ENCODE results near the gene LIMS1.

LIMS1 gene

DNA sequence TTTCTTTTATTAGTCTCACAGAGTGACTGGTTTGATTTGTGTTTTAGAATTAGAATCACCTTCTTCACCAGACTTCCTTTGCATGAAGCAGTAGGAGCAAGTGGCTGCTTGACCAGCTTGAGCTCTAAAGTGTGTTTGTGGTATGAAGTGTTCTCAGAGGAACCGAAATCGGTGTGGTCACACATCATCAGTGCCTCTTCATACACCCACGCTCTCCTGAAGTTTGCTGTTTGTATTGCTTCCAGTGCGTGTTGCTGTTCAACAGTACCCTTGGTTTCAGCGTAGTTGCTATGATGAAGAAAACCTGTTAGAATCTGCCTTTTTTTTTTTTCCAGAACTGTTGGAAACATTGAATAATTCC, 77.9 kb downstream of the LIMS1 start:
- DNase-seq (ENCODE audit: extremely low spot score, insufficient read length, low read depth) (peak; percentile 67), FAIRE-seq (peak; percentile 98)

DNA sequence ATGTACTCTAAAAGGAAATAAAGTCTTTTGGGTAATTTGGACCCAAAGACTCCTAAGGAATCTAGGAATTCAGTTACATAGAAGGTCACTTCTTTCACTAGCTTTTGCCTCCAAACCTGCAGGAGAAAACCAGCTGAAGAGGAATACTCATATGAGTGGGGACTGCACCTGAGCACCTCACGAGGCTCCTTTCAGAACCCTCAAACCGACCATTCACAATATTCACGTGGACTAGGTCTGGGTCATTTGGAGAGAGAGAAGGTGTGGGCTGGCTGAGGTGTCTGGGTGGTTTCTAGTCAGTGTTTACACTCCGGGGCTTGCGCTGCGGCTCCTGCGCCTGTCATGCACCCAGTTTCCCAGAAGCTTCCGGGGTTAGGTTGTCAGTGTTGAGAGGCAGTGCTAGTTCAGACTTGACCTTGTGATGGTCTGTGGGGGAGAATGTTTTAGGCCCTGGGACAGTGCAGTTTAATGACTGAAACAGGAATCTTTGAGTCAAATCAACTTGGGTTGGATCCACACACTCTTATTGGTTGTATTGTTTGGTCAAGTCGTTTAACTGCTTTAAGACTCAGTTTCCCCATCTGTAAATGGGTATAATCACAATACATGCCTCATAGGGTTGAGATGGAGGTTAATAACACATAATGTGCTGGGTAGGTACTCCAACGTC, 78.4 kb downstream of the LIMS1 start:
- no peak for FAIRE-seq
- DNase-seq (ENCODE audit: extremely low spot score, insufficient read length, low read depth): peak; percentile 57

DNA sequence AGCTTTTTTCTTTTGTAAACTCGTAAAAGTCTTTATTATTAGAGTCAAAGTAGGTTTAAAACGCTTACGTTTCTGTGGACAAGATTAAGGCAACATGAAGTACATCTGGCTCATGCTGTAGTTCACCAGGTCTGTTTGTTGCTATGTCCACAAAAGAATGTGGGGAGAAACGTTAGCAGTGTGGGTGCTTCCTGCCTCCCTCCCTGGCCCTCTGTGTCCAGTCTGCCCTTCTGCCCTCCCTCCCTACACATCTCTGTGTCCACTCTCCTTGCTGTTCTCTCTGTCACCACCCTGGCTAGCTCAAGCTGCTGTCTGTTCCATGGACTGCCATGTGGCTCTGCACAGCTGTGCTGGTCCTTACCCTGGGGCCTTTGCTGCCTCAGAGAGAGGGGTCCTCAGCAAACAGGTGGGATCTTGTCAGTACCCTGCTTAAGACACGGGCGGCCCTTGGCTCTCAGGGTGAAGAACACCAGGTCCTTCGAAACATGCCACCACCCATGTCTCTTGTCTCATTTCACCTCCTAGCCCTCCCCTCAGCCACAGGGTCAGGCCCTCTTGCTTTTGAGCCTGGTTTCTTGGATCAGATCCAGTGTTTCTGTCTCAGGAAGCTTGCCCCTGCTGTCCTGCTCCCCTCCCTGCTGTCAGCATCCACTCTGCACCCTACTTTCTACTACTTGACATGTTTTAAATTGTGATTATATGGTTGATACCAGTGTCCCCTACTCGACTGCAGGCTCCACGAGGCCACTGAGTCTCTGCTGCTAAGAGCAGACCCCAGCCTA, 79.2 kb downstream of the LIMS1 start:
- FAIRE-seq (no peak), DNase-seq (ENCODE audit: extremely low spot score, insufficient read length, low read depth) (no peak)

DNA sequence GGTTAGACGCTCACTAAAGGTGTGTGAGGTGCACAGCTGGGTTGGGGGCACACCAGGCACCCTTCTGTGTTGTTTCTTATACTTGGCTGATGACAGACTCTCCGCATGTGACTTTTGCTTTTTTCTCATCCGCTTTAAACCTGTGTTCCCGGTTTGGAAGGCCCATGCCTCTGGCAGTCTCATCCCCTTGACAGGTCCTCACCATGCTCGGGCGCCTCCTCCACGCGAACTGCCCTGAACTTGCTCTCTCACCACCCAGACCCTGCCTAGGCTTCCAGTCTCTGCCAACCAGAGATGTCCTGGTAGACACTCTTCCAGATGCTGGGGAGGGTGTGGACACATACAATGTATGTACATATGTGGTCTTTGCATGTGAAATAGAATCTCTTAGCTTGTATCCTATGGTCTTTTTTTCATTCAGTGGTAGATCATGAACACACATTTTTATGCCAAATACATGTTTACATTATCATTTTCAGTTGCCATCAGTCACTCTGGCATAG, 79.8 kb downstream of the LIMS1 start:
- DNase-seq (ENCODE audit: extremely low spot score, insufficient read length, low read depth): no peak
- no peak for FAIRE-seq

DNA sequence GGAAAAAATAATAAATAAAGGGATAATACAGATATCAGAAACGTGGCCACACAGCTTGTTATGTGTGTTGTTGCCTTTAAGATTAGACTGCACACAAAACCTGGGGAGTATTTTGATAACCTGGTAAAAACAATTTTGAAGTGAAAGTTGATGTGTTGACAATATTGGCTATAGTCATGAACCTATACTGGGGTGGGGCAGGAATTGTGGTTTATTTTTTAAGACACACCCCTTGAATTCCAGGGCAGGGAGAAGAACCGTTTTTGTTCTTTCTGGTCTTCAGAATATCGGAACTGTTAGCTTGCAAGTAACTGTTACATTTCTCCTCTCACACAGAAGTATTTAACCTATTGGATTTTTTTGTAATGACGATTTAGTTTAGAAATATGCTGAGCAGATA, 80.4 kb downstream of the LIMS1 start:
- no peak for DNase-seq (ENCODE audit: extremely low spot score, insufficient read length, low read depth)
- FAIRE-seq: no peak

DNA sequence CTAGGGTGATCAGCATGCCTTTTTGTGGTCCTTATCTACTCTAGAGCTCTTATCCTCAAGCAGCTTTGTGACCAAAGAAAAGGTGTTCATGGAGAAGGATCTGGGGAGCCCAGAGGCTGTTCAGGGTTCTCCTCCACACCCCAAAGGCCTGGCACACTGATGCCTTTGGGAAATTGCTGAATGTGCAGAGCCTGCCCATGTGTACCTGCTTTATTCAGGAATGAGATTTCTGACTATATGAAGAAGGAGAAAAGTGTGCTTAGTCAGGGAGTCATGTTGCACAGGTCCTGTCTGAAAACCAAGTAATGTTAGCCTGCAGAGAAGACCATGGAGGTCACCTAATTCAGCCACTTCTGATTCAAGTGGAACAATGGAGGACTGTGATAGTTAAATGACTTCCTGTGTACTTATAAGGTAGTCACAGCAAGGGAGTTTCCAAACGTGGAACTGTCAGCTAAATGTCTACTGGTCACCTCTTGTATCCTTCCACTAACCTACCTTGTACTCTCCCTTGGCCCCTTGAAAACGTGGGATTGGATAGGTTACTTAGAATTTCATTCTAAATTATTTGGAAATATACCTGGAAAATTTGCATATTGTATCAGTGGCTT, 81.3 kb downstream of the LIMS1 start:
- FAIRE-seq: no peak
- DNase-seq (ENCODE audit: extremely low spot score, insufficient read length, low read depth): no peak

DNA sequence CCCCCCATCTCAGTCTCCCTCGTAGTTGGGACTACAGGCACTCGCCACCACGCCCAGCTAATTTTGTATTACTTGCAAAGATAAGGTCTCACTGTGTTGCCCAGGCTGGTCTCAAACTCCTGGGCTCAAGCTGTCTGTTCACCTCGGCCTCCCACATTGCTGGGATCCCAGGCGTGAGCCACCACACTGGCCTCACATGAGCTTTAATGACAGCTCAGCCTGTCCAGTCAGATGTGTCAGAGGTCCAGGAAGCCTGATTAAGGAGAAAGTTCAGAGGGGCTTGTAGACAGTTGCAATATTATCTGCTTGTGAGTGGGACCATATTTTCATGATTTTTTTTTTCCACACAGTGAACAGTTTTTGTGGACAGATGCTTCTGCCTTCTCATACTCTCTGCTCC, 82.0 kb downstream of the LIMS1 start:
- no peak for DNase-seq (ENCODE audit: extremely low spot score, insufficient read length, low read depth)
- no peak for FAIRE-seq

DNA sequence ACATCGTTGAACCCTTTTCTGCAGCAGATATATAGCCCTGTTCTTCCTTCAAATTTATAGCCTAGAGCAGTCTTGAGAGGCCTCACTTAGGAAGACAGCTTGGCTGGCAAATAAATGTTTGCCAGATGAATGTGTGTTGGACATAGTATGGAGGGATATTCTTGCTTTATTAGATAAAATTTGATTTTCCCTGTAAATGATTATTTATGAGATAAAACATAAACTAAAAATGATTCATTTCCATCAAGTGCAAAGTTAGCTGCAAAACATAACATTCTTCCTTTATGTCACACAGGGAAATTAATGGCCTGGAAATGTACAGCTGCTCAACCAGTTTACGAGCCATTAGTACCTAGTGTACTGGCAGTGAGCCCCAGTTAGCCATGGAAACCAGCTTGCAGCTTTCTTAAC, 82.5 kb downstream of the LIMS1 start:
- FAIRE-seq: no peak
- no peak for DNase-seq (ENCODE audit: extremely low spot score, insufficient read length, low read depth)

DNA sequence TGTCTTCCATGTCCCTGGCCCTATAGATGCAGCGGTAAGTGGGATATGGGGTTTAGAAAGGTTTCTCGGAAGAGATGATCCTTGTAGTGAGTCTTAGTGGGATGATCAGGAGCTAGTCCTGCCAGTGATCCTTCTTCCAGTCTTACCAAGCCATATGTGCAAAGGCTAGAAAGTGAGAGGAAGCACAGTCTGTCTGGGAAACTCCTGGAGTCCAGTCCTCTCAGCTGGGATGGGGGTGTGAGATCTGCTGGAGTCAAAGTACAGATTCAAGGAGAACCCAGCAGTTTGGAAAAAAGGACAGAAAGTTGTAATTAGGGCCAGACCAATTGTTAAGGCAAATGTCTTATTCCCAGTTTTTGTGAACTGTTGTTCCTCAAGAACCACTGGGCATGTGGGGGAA, 83.3 kb downstream of the LIMS1 start:
- DNase-seq (ENCODE audit: extremely low spot score, insufficient read length, low read depth) (no peak), FAIRE-seq (no peak)

DNA sequence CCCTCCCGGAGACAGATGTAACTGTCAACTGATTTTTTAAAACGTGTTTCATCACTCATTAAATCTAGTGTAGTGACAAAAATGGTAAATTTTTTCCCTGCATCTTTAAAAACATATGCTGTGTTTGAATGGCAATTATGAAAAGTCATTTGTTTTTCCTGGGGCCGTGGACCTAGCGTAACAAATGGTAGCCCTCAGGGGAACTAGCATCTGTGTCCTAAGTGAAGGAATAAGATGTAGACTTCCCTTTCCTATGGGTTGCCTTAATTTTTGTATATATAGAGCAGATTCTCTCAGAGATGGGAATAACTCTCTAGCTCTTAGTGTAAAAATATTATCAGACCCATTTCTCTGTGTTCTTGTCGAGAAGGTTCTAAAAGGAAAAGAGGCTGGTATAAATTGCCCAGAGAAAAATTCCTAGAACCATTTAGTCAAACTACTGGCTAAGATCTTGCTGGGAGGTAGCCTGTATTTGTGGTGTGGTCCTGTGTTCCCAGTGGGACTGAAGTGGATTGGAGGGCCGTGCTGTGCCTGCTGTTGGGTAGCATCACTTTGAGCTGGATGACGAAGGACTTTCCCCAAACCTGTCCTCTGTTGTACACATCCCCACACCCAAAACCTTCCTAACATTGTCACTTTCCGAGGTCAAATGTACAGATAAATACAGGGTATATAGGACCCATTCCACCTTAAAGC, 85.8 kb downstream of the LIMS1 start:
- no peak for FAIRE-seq

DNA sequence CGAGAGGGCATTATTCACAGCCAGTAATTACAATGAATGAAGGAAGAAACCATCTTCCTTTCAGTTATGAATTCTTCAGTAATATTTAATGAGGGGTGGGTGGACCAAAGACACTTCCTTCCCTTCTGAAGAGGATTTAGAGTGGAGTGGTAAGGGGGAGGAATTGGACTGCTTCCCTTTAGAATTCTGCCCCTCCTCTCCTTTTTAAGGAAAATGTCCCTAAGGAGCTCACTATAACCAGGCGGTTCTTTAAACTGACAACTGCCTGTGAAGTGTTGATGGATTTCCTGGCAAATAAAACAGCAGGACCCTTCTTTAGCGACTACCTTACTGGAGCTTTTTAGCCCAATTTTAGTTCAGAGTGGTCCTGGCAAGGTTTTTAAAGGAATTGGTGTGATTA, 86.4 kb downstream of the LIMS1 start:
- no peak for FAIRE-seq
- no peak for DNase-seq (ENCODE audit: extremely low spot score, insufficient read length, low read depth)

More for the DNA sequence above, 85.8 kb downstream of the LIMS1 start:
- DNase-seq (ENCODE audit: extremely low spot score, insufficient read length, low read depth): no peak

DNA sequence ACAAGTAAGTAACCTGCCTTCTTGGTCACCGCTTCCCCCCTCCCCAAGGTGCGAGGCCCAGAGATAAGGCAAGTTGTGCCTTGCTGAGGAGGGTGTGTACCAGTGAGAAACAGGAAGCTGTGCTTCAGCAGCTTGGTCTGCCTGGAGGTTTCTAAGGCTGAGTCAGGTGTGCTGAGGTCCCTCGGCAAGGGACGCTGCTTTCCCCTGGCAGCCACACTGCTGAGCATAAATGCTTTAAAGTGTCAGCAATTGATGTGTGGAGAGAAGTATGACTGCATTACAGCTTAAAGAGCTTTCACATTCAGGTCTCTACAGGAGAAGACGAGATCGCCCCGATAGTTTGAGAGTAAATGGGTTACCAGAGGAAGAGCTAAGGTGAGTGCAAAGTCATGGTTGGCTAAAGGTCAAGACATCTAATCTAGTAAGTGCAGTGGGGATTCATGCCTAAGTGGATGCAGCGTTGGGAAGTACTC, 86.9 kb downstream of the LIMS1 start:
- DNase-seq (ENCODE audit: extremely low spot score, insufficient read length, low read depth) (no peak), FAIRE-seq (peak; percentile 96)

DNA sequence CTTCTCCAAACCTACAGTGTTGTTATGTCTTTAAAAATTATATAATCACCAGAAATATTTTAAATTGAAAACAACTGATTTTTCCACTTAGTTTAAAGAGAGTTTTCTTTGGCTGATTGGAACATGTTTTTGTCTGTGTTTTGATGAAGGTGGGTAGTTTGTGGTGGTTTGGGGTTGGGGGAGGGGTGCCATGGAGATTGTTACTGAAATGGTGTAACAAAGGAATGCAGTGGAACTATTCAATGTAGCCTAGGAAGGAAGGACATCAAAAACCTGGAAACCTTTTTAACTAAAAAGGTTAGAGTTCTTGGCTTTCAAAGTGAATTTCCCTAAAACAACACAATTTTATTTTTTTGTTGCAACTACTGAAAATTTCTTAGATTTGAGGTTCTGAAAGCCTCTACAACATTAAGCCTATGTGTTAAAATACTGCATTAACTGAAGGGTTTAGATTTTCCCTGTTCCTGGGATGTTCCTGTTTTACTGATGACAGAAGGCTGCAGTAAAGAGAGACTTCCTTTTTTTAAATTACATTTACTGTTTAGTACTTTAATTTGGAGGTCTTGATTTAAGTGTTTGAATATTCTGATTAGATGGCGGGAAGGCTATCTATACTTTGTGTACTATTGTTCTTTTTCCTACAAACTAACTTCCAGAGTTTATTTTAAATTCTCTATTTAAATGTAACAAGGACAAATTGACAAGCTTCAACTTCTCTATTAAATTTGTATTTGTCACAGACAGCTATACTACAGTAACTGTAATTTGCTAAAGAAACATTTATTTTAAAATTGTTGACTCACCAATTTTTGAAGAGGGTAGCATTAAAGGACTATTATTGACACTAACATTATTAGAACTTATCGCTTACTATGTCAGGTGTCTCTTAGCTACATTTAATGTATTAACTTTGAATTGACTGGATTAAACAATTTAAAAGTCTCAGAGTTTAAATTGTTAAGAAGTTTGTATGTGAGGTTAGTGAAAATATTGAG, 87.7 kb downstream of the LIMS1 start:
- DNase-seq (ENCODE audit: extremely low spot score, insufficient read length, low read depth) (no peak), FAIRE-seq (no peak)

DNA sequence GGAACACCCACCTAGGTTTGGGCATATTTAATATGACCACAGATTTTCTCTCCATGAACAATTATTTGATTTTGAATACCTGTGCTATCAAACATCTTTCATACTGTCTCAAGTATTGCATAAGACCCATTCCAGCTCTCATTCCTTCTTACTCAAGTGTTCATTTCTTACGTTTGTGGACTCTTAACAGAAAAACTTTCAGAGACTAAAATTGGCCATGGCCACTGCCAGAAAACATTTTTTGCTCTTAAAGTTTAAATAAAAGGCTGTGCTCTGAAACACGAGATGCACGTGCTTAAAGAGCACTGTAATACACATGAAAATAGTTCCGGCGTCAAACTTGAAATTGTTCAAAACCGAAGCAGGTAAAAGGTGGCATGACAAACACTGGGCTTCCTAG, 89.3 kb downstream of the LIMS1 start:
- no peak for FAIRE-seq

DNA sequence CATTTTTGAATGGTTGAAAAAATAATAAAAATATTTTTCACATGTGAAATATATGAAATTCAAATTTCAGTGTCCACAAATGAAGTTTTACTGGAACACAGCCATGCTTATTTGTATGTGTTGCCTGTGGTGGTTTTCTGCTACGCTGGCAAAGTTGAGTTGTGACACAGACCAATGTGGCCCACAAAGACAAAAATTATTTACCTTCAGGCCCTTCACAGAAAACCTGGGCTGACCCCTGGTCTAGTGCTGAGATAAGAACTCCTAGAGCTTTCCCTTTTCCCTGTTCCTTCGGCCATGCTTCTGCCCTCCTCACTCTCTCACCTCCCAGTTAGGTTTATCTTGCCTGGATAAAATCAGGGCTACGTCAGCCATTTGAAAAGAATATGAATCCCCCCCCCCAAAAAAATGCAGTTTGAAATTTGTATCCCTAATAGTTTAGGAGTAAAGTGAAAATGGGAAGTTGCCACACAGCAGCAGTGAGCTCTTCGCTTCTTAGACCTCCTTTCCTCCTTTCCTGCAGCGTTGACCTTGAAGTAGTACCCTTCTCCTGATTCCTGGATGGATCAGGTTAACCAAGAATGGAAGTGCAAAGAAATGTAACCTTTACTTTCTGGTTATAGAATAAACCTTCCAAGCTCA, 91.0 kb downstream of the LIMS1 start:
- FAIRE-seq (no peak), DNase-seq (ENCODE audit: extremely low spot score, insufficient read length, low read depth) (no peak)

More for the DNA sequence above, 89.3 kb downstream of the LIMS1 start:
- DNase-seq (ENCODE audit: extremely low spot score, insufficient read length, low read depth): no peak

DNA sequence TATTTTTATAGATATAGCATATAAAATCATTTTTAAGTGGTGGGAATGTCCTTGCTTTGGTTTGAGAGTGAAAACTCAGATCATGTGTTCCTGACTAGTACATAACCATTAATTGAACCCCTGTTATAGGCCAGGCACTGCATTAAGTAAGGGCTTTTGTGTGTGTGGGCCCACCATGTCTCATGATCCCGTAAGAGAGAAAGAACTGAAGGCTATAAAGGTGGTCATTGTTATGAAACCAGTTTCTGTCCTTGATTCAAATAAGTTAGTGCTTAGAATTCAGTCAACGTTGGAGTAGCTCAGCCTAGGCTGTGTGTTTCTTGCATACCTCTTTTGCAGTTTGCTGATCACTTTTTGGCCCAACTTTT, 91.5 kb downstream of the LIMS1 start:
- no peak for FAIRE-seq
- no peak for DNase-seq (ENCODE audit: extremely low spot score, insufficient read length, low read depth)

DNA sequence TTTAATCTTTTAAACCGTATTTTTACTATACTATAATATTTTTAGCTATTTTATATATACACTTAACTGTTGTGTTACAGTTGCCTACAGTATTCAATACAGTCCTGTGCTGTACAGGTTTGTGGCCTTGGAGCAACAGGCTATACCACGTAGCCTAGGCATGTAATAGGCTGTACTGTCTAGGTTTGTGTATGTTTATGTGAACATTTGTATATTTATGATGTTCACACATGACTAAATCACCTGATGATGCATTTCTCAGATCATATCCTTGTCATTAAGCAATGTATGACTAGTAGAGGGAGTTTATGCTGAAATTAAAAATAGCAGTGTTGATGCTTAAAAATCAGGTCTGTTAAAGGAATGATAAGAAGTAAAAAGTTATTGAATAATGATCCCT, 92.7 kb downstream of the LIMS1 start:
- FAIRE-seq (no peak), DNase-seq (ENCODE audit: extremely low spot score, insufficient read length, low read depth) (no peak)

DNA sequence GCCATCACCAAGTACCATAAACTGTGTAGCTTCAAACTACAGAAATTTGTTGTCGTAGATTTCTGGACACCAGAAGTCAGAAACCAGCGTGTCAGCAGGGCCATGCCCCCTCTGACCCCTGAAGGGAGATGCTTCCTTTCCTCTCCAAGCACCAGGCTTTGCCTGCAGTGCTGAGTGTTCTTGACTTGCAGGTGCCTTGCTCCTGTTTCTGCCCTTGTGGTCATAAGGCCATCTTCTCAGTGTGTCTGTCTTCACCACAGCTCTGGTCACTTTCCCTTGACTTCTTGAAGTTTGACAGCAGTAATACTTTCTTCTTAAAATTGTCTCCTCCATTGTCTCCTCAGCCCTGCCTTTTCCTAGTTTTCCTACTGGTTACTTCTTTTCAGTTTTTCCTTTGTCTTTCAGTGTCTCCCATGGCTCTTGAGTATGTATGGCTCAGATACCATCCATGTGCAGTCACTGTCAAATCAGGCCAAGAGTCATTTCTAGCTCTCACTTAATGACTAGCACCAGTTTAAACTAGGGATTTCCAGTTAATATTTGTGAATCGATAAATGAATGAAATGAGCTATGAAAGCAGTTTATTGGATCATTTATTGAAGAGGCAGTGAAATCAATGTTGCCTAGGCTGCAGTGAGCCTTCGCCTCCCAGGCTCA, 93.8 kb downstream of the LIMS1 start:
- no peak for FAIRE-seq

More for the DNA sequence above, 93.8 kb downstream of the LIMS1 start:
- no peak for DNase-seq (ENCODE audit: extremely low spot score, insufficient read length, low read depth)

Data from GM18507 (cell line).